Measurements from ENCODE around the gene DNAH2. TPM values are rescaled to one million over a fixed set of nuclear protein-coding genes. Genes with fewer than 3 reads are reported as not detected.

DNAH2 gene
- total RNA-seq, 1 experiment from 2014 or later = 0.13 TPM

DNA sequence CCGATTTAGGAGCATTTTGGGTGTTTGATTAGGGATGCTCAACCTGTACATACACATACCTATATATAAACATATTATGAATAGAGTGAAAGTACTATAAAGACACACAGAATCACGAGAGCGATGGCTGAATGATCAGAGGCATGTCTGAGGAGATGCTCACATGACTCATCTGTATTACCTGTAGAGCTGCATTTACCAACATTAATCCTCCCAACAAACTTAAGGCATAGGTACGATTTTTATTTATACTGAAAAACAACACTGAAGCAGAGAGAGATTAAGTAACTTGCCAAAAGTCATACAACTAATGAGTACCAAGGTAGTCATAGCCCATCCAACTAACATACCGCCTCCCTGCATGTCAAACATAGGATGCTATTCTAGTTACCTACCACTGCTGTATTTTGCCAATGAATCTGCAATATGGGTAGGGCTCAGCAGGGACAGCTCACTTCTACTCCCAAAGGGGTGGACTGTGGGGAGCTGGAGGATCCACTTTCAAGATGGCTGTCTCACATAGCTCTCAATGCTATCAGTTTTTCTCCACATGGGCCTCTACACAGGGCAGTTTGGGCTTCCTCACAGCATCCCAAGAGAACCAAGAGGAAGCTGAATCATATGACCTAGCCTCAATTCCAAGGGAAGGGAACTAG is 147.6 kb downstream of the DNAH2 start:
- intact Hi-C loops (cut with micrococcal nuclease; ENCODE audit: unreplicated experiment) (no loop called here), in situ Hi-C loops (cut with HindIII; ENCODE audit: low pct_unique_long_range_greater_than_20kb, low sequenced_read_pairs) (no loop called here)
- peaks cover 4% of the 10 kb centered on the region; the same call in 1 of the 2 replicates for H3K9me3 ChIP-seq (ENCODE audit: control insufficient read depth, insufficient read depth, low read depth, low read length)
- ChIA-PET POLR2A (no interaction called here), CTCF (interaction anchor here (0.6 to 1.3 kb wide), 3 partner anchors 30 to 176 kb away, joined by 3 to 7 read pairs (median 4); no protein-coding TSS in a partner anchor)
- ATAC-seq (no peak), DNase-seq (ENCODE audit: low read depth, low spot score) (no peak)
- no peak overlapping the region for H3K27ac ChIP-seq (ENCODE audit: low read length)
- TF ChIP-seq TCF7L2 (IDR thresholded peaks at IDR 0.05; ENCODE audit: low read depth, low read length) (no peak), REST (IDR thresholded peaks at IDR 0.05; ENCODE audit: insufficient read depth in 1 of 2, low read depth in 2 of 2, low read length in 1 of 2) (no peak), POLR2AphosphoS5 (IDR thresholded peaks at IDR 0.05; ENCODE audit: low read depth, low read length) (no peak), SIN3A (IDR thresholded peaks at IDR 0.05; ENCODE audit: borderline replicate concordance, insufficient read depth, low read depth, low read length) (no peak)
- TF ChIP-seq, protein P1, sequence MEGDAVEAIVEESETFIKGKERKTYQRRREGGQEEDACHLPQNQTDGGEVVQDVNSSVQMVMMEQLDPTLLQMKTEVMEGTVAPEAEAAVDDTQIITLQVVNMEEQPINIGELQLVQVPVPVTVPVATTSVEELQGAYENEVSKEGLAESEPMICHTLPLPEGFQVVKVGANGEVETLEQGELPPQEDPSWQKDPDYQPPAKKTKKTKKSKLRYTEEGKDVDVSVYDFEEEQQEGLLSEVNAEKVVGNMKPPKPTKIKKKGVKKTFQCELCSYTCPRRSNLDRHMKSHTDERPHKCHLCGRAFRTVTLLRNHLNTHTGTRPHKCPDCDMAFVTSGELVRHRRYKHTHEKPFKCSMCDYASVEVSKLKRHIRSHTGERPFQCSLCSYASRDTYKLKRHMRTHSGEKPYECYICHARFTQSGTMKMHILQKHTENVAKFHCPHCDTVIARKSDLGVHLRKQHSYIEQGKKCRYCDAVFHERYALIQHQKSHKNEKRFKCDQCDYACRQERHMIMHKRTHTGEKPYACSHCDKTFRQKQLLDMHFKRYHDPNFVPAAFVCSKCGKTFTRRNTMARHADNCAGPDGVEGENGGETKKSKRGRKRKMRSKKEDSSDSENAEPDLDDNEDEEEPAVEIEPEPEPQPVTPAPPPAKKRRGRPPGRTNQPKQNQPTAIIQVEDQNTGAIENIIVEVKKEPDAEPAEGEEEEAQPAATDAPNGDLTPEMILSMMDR (IDR thresholded peaks at IDR 0.05) = no peak
- H3K4me1 ChIP-seq (ENCODE audit: control insufficient read depth, insufficient read depth, low read length) = peaks cover 3% of the 10 kb centered on the region; the same call in 1 of the 2 replicates
- H3K27me3 ChIP-seq (ENCODE audit: control insufficient read depth, insufficient read depth, low read length) = no peaks in the 10 kb centered on the region
- BruUV-seq (replicated peaks) = no TSS peak
- no peaks in the 10 kb centered on the region; the same call in 1 of the 2 replicates for H3K36me3 ChIP-seq (ENCODE audit: control insufficient read depth, insufficient read depth, low read length)
- no peak overlapping the region for H3K4me3 ChIP-seq (ENCODE audit: low read depth in 2 of 2, low read length in 2 of 2)

DNA sequence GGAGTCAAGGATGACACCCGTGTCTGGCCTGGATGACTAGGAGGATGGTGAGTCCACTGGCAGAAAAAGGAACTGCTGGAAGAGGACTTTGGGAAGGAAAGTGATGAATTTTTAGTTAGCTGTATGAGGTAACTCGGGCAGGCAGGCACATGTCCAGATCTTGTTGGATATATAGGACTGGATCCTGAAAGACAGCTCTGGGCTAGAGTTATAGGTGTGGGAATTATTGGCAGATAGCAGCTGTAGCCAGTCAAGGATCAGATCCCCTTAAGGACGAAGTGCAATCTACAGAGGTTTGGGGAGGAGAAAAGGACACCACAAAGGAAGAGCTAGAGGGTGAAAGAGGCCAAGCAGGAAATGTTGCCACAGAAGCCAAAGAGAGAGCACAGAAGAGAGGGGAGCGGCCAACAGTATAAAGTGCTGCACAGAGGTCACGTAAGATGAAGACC is 150.4 kb downstream of the DNAH2 start:
- no peaks in the 10 kb centered on the region; the same call in 1 of the 2 replicates for H3K36me3 ChIP-seq (ENCODE audit: control insufficient read depth, insufficient read depth, low read length)
- in situ Hi-C loops (cut with HindIII; ENCODE audit: low pct_unique_long_range_greater_than_20kb, low sequenced_read_pairs) = no loop called here
- H3K4me3 ChIP-seq (ENCODE audit: low read depth in 2 of 2, low read length in 2 of 2) = no peak overlapping the region
- DNase-seq (ENCODE audit: low read depth, low spot score) (no peak), ATAC-seq (no peak)
- CTCF ChIA-PET = interaction anchor here (0.6 kb wide), 1 partner anchor 113 kb away, joined by 3 read pairs; no protein-coding TSS in a partner anchor
- POLR2A ChIA-PET = interaction anchor here (0.7 kb wide), 1 partner anchor 31 kb away, joined by 3 read pairs; no protein-coding TSS in a partner anchor
- H3K9me3 ChIP-seq (ENCODE audit: control insufficient read depth, insufficient read depth, low read depth, low read length) = peaks cover 4% of the 10 kb centered on the region; the same call in 1 of the 2 replicates
- peaks cover under 1% of the 10 kb centered on the region; the same call in 1 of the 2 replicates for H3K4me1 ChIP-seq (ENCODE audit: control insufficient read depth, insufficient read depth, low read length)
- H3K27me3 ChIP-seq (ENCODE audit: control insufficient read depth, insufficient read depth, low read length) = no peaks in the 10 kb centered on the region
- no peak for TF ChIP-seq POLR2AphosphoS5 (IDR thresholded peaks at IDR 0.05; ENCODE audit: low read depth, low read length)
- TF ChIP-seq, protein P1 (IDR thresholded peaks at IDR 0.05) = no peak
- TF ChIP-seq SIN3A (IDR thresholded peaks at IDR 0.05; ENCODE audit: borderline replicate concordance, insufficient read depth, low read depth, low read length) = no peak
- TF ChIP-seq TCF7L2 (IDR thresholded peaks at IDR 0.05; ENCODE audit: low read depth, low read length) = no peak
- no peak for TF ChIP-seq REST (IDR thresholded peaks at IDR 0.05; ENCODE audit: insufficient read depth in 1 of 2, low read depth in 2 of 2, low read length in 1 of 2)
- BruUV-seq (replicated peaks) = no TSS peak
- H3K27ac ChIP-seq (ENCODE audit: low read length) = no peak overlapping the region
- intact Hi-C loops (cut with micrococcal nuclease; ENCODE audit: unreplicated experiment) = no loop called here
